Breast epithelium (tissue), 3 donors: Measurements from ENCODE around the gene LRRC36.

Experiments used
- CTCF ChIP-seq, 3 donors: fragments of 450-650 bp; IDR thresholded peaks; one replicate each; pipeline ENCODE4 v1.5.1; 2016 to 2017; ENCODE audit warnings: antibody characterized with exemption in 3 of 3, mild to moderate bottlenecking in 3 of 3, moderate library complexity in 3 of 3
- POLR2A ChIP-seq: fragments of 450-650 bp; IDR thresholded peaks from one replicate; pipeline ENCODE4 v1.6.1; 2016; ENCODE audit warnings: antibody characterized with exemption, mild to moderate bottlenecking, moderate library complexity
- POLR2AphosphoS5 ChIP-seq, 3 donors: sonication (generic); formaldehyde crosslinking; IDR thresholded peaks; one replicate each; pipeline ENCODE4 v1.6.1; 2017; ENCODE audit warnings: antibody characterized with exemption in 3 of 3

GRCh38 chr16:67283039-67283825 lies 43.4 kb upstream of the LRRC36 start:
- TF ChIP-seq CTCF (IDR thresholded peaks at IDR 0.05) (no peak), POLR2A (no peak), POLR2AphosphoS5 (IDR thresholded peaks at IDR 0.05) (no peak)
